HG02973 (cell line): Measurements from ENCODE around the gene THSD4.
"Not testable (repeated sequence)": the region's sequence is repeated elsewhere in the genome, so short reads cannot be mapped to it uniquely, and the experiment has no call there.

ENCODE experiments used
- ATAC-seq: cut with Tn5 transposase; IDR thresholded peaks from one replicate; pipeline ENCODE4 v1.9.1; 2021; ENCODE audit warnings: moderate library complexity; ENCODE audit not compliant: unreplicated experiment

Gene THSD4

DNA sequence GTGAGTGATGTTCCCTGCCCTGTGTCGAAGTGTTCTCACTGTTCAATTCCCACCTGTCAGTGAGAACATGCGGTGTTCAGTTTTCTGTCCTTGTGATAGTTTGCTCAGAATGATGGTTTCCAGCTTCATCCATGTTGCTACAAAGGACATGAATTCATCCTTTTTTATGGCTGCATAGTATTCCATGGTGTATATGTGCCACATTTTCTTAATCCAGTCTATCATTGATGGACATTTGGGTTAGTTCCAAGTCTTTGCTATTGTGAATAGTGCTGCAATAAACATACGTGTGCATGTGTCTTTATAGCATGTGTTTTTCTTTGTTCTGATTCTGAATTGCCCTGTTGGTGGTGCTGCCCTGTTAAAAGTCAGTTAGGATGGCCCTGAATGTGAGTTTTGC, 204.2 kb downstream of the THSD4 start:
- not testable (repeated sequence) for ATAC-seq

DNA sequence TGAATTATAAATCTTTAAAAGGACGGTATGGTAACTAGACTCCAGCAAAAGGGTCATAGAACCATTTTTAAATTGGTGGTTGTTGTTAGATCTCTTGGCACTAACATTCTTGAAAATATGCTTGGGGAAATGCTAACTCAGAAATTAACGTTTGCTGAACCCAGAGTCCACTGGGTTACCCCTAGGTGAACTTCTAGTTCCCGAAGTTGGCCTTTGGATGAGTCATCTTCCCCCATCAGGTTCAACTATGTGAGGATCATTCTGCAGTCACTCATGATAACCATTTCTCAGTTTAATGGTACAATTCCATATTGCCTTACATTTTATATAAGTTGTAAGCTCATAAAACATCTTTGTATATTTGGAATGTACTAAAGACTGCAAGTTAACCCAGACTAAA, 204.7 kb downstream of the THSD4 start:
- ATAC-seq: no peak

DNA sequence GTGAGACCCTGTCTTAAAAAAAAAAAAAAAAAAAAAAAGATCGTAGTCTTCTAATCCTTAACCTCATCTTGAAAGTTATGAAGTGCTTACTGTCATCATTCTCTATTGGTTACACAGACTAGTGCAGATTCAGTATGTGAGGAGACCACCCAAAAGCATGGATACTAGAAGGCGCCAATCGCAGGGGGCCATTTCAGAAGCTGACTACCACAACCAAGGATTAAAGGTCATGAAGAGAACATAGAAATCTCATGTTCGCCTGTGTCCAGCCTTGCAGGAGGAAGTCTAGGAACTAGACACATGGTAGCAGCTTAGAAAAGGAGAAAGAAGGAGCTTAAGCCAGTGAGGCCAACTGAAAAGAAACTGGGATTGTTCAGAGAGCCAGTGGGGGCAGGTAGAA, 207.8 kb downstream of the THSD4 start:
- ATAC-seq: no peak

DNA sequence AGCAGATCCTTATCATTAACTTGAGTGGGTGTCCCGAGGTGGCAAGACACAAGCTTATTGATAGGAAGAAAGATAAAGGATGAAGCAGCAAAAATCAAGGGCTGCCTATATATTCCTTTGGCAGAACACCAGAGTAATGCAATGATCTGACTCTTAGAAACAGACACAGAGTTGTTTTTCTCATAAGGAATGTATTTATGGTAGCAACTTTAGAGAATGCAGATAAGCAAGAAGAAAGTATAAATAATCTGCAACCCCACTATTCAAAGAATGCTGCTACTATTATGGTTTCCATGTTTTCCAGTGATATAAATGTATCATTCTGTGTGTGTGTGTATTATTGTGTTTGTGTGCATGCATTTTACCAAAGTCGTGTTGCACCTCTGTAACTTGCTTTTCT, 208.3 kb downstream of the THSD4 start:
- no peak for ATAC-seq

DNA sequence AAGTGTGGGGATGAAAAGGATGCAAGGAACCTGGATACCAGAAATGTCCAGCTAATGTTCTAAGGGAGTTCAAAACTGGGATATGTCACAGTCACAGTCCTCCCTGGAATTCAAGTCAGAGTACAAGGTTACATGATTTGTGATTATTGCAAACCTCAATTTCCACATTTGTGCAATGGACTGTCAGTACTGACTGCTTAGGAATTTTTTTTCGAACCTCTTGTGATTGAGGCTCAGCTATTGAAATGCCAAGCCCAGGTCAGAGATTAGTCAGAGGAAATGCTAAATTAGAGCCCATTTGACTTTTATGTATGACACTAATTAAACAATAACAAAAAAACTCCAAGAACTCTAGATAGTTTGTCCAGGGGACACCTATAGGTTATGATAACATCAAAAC, 210.2 kb downstream of the THSD4 start:
- ATAC-seq: no peak

DNA sequence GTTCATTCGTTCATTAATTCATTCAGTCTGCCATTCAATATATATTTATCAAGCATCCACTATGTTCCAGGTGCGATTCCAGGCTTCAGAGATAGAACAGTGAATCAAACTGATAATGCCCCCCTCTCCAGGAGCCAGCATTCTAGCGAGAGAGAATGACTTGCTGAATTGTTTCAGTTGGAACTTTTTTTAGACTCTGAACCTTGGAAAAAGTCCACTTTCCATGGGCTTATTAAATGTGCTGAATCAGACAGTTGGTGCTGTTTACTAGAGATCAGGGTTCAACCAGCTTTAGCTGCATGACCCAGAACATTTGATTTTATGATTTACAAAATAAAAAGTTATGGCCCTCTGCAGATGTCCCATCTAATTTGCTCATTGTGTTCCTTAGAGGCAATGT, 213.2 kb downstream of the THSD4 start:
- ATAC-seq: no peak

DNA sequence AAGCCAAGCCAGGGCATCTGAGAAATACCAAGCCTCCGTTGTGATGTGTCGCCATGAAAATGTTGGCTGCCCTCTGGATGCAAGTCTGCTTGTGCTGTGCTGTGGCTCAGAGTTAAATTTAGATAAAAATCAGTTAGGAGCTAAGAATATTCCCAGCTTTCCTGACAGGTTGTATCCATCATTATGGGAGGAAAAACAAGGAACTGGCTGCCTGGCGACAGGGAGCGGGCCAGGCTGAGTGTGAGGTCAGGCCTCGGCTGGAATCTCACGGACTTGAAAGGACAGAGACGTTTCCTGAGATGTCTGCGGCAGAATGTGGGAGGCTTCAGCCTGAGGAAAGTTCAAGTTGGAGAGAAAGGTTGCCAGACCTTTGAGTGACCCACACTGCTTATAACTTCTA, 213.8 kb downstream of the THSD4 start:
- no peak for ATAC-seq

DNA sequence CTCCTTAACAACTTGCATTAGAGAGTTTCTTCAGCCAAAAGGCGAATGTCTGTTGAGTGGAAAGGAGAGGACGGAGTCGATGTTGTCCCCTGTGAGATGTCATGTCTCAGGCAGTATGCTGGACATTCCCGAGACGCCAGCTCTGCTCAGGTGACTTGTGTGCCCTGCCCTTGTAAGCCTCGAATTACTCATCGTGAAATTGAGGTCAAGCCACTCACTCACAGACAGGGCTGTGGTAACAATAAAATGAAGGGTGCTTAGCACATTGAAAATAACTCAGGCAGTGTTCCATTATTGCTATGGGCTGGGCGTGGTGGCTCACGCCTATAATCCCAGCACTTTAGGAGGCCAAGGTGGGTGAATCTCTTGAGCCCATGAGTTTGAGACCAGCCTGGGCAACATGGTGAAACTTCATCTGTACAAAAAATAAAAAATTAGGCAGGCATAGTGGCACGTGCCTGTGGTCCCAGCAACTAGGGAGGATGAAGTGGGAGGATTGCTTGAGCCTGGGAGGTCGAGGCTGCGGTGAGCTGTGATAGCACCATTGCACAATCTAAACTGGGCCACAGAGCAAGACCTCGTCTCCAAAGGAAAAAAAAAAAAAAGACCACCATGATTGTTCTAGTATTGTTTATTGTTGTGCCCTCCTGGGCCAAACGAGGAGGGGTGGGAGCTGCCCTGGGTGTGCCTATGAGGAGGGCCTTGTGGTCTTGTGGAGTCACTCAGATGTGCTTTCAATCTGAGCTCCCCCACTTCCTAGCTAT, 214.4 kb downstream of the THSD4 start:
- ATAC-seq: no peak

DNA sequence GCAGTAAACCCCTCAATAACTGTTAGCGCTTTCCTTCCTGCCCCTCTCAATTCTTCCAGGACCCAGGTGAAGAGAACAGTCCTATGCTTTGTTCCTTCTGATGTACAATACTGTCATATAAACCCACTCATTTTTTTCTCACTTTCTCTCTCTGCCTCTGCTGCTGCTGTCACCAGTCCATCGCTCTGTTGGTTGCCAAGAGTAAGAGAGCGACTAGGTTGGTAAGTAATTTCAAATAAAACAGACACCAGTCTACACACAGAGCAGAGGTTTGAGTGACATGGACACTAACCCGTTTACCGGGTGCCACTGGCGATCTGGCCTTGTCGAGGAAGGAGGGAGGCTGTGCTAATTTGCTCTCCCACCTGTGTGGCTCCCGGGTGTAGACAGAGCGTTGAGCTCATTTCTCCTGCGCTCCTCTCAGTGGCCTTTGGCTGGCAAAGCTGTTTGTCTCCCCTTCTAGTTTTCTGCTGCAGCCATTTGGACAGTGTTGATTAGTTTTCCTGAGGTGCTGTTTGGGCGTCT, 215.4 kb downstream of the THSD4 start:
- no peak for ATAC-seq

DNA sequence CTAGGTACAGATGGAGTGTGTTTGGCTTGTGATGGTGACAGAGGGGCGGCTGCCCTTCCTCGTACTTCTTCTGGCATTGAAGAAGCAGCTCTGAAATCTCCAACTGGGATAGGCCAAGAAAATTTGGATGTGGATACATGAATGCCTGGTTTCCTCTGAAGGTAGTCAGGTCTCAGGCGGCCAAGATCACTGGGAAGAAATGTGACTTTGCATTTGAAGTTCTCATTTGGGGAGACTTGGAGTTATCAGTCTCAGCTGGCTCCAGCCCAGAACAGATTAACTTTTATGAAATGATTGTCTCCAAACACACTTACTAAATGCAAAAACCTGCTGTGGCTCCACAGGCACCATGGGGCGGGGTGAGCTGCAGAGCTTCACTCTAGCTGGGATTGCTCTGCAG, 215.9 kb downstream of the THSD4 start:
- ATAC-seq: no peak

DNA sequence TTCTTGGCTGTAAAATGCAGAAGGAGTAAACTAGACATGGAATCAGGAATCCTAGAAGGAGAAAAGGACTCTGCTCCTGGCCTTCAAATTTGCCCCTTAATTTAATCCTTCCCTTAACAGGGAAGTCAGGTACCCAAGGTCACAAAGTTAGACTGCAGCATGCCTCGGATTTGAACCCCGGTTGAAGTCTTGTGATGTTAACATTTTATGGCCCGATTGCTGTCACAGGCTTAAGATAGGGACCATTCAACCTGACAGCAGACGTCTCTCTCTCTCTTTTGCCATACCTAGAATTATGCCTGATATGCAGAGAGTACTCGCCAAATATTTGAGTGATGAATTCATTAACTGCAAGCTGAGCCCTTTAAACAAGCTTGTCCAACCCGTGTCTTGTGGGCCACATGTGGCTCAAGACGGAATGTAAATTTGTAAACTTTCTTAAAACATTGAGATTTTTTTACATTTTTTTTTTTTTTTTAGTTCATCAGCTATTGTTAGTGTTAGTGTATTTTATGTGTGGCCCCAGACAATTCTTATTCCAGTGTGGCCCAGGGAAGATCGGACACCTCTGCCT, 217.2 kb downstream of the THSD4 start:
- ATAC-seq: no peak

DNA sequence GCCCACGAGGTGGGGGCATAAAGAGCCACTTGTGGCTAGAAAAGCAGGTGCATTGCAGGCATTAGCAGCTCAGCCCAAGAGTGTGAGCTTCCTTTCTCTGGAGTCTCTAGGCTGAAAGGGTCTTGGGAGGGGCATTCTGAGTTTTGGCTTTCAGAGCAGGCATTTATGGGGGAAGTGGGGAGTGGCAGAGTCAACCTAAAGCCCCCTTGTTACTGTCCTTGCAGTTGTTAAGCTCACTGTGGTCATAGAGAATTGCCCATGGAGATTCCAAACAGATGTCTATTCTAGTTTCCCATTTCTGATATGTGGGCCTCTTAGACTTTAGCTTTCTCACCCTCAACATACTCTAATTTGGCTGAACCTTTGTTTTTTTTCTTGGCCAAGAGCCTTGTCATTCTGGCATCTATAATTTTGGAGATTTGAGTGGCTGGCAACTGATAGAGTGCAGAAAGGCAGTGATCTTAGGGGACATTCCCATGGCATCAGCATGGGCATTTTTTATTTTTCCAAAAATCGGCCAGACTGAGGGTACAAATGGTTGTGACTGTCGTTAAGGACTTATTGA, 217.9 kb downstream of the THSD4 start:
- no peak for ATAC-seq

DNA sequence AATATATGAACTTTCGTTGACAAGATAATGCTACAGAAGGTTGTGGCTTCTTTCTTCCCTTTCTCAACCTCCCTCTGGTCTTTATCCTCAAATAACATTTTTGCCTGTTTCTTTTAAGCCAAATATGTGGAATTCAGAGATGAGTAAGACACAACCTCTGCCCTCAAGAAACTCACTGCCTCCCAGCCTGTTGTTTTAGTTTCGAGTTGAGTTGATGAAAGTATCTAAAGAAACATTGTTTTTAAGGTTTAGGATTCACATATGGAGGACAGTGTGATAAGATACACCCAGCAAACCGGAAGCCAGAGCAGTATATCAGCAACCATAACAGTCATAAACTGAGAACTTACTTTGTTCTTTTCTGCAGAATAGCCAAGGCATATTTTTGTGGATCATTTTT, 218.6 kb downstream of the THSD4 start:
- no peak for ATAC-seq

DNA sequence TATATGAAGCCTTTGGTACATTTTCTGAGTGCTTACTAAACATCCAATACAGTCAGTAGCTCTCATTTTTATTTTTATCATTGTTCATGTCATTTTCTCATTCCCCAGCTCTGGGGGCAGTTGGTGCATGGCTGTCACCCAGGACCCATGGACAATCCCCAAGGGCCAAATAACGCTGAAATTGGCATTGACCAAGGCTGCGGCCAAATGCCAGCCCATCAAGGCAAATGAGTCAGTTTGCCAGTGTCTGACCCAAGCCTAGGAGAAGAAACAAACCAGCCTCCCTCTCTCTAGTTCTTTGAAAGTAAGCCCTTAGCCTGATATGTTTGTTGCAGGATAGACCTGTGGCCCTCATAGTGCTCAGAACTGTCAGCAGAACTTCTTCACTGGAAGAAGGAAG, 219.2 kb downstream of the THSD4 start:
- ATAC-seq: no peak

DNA sequence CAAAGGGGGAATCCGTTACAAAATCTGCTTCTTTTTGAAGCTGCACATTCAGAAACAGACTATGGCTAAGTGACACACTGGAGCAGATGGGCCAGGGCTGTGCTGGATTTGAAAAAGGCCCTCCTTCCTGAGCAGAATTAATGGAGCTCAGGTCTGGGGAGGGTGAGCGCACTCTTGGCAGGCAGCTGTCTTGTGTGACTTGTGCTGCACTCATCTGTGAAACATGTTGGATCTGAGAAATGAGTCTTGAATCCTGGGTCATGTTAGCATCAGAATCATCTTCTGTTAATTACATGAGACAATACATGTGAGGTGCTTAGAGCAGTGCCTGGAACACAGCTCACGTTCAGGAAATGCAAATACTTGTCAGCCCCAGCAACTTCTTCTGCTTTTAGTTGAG, 219.6 kb downstream of the THSD4 start:
- ATAC-seq: no peak

DNA sequence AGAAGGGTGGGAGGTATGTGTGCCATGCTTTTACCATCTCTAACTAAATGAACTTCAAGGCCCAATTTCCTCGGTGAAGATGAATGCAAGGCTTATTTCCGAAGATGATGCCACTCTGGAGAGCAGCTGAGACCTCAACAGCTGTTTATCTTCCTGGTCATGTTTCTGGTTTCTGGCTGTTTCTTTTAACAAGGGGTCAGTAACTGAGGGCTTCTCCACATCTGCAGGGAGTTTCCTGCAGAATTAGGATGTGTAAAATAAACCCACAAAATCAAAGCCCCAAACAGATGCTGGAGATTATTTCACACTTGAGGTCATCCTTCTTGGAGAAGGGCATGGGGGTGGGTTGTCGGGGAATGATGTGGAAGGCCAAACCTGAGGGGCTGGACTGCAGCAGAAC, 220.3 kb downstream of the THSD4 start:
- no peak for ATAC-seq

DNA sequence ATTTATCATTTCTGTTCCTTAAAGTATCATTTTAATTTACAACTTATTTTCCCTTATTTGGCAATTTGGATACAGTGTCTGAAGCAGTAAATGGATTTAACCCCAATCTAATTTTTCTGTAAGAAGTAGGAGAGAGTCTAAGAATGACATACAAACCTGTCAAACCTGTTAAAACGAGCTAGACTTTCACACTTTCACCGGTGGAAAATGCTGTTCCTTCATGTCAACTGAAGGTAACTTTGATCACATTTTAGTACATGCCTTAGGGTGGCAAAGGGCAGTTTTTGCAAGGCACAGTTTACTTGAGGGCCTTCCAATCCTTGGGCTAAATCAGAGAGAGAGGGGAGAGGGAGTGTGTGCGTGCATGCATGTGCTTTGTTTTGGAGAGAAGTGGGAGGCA, 221.4 kb downstream of the THSD4 start:
- no peak for ATAC-seq

DNA sequence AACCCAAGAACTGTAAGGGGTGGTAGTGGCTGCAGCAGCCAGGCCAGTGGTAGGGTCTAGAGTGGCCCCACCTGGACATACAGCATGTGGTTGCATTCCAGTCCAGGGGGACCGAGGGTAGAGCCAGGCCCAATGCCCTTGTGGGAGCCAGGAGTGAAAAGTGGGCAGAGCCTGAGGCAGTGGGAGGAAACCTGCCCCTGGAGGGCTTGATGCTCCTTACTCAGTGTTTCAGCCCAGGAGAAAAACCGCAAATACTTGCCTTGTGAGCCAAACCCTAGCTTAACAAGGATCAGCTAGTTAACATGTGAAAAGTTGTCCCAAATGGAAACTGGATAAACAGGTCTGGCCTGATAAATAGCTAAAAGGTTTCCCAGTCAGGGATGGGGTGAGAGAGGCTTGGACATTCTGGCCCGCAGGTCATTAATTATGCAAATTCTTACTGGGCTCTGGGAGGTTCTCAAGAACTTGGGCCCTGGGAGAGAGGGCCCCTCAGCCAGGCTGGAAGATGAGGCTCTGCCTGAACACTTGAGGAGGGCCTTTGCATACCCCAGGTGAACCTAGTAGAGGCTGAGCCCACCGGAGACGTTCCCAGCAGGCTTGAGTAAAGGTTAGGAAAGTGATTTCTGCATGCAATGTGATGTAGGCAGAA, 222.1 kb downstream of the THSD4 start:
- ATAC-seq: no peak

DNA sequence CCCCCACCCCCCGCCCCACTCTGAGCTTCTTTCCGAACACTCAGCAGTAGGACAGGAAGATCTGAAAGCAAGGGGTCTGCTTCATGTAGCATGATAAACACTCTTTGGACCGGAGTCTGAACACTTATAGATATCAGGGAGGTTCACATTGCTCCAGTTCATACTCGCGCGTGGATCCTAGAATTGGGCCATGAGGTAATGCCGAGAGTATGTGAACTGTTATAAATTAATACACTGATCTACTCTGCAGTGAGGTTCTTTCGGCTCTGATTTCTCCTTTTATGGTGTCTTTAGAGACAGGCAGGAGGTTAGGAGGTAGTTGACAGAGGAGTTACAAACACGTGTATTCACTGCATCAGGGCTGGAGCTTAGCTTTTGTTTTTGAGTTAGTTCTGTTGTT, 223.0 kb downstream of the THSD4 start:
- ATAC-seq: no peak

DNA sequence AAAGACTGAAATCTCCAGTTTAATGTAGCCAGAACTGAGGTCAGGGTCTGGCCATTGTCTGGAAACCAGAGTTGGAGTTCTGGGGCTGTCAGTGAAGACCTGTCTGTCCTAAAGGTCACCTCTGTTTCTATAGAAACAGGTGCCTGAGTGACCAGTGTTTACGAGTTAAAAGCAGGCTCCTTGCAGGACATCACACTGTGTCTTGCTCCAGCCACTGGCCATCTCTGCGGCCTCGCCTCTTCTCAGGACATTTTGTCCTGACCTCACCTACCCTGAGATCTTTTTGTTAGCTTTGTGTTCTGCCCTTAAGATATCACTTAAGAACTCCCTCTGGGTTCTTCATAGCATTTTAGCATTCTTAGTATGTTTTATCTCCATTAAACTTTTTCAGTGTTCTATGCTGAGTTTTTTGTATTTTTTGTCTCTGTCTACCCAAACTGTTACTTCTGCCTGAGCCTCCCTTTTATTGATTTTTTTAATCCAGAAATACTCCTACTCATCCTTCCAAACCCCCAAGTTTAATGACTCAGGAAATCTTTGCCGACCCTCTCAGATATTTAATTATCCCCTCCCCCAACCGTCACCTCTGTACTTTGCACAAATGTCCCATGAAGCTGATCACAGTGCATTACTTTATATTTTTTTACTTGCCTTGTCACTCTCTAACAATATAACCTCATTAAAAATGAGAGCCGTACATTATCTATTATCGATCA, 223.7 kb downstream of the THSD4 start:
- ATAC-seq: no peak

DNA sequence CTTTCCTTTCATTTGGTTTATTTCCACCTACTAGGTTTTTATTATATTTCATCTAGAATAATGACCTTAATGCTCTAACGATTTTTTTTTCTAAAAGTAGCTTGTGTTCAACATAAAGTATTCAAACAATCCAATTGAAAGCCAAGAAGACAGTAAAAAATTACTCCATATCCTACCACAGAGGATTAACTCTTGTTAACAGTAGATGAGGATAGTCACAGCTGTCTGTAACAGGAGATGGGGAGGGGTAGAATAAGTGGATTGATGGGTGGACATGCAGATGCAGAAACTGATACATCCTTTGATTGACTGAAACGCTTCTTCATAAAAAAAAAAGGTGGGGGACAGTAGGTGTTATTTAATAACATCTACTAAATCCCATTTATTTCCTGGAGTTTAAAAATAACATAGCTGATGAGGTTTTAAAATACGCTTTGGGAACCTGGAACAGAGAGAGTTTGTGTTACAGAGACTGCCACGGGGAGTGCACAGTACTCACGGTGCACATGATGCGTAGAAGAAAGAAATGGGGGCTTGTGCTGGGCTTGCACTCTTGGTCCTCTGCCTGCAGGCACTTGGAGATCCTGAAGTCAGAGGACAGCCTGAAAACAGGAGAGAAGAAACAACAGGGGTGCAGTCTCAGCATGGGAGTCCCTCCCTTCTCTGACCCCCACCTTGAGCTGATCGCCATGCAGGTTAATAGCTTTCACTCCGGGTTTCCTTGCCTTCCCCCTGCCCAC, 226.7 kb downstream of the THSD4 start:
- ATAC-seq: no peak
